H9 (cell line): ENCODE results near the gene TMEM183A. TPM values are rescaled to one million over a fixed set of nuclear protein-coding genes. Genes with fewer than 3 reads are reported as not detected.

Source experiments
- DNase-seq: peaks from one replicate; pipeline ENCODE4 v3.0.0-alpha.2; 2017
- H2AFZ ChIP-seq: one replicate; pipeline ENCODE4 v1.6.1; 2013; ENCODE audit warnings: mild to moderate bottlenecking, low read length, control low read depth, moderate library complexity
- H2AK5ac ChIP-seq: 2 replicates; pipeline ENCODE4 v1.6.1; 2013; ENCODE audit warnings: low read length, control low read depth, mixed read lengths; ENCODE audit not compliant: insufficient read length
- H2BK120ac ChIP-seq: one replicate; pipeline ENCODE4 v1.6.1; 2013; ENCODE audit warnings: low read depth, mild to moderate bottlenecking, low read length, control low read depth, inconsistent platforms; ENCODE audit not compliant: poor library complexity, severe bottlenecking
- H2BK12ac ChIP-seq: 2 replicates; pipeline ENCODE4 v1.6.1; 2013; ENCODE audit warnings: low read length, control low read depth, mixed read lengths, low read depth; ENCODE audit not compliant: insufficient read length
- H2BK15ac ChIP-seq: 2 replicates; pipeline ENCODE4 v1.6.1; 2013; ENCODE audit warnings: low read depth, low read length, control low read depth
- H2BK20ac ChIP-seq: one replicate; pipeline ENCODE4 v1.6.1; 2013; ENCODE audit warnings: low read depth, mild to moderate bottlenecking, low read length, control low read depth, inconsistent platforms; ENCODE audit not compliant: poor library complexity, severe bottlenecking
- H2BK5ac ChIP-seq: 2 replicates; pipeline ENCODE4 v1.6.1; 2013; ENCODE audit warnings: low read length, control low read depth, mixed read lengths; ENCODE audit not compliant: insufficient read length
- H3K14ac ChIP-seq: 2 replicates; pipeline ENCODE4 v1.6.1; 2013; ENCODE audit warnings: low read length, control low read depth; ENCODE audit not compliant: insufficient read depth
- H3K18ac ChIP-seq: 2 replicates; pipeline ENCODE4 v1.6.1; 2013; ENCODE audit warnings: low read depth, mild to moderate bottlenecking, mixed read lengths, low read length, control low read depth; ENCODE audit not compliant: insufficient read length
- H3K23ac ChIP-seq: 2 replicates; pipeline ENCODE4 v1.6.1; 2013; ENCODE audit warnings: low read length, control low read depth, mixed read lengths, low read depth; ENCODE audit not compliant: insufficient read length
- H3K23me2 ChIP-seq: 2 replicates; pipeline ENCODE4 v1.6.1; 2013; ENCODE audit warnings: low read depth, mild to moderate bottlenecking, mixed read lengths, low read length, control low read depth; ENCODE audit not compliant: insufficient read length, poor library complexity, severe bottlenecking
- H3K27ac ChIP-seq: 2 replicates; pipeline ENCODE4 v1.5.1; 2013; ENCODE audit warnings: low read length, control low read depth, mixed read lengths, low read depth; ENCODE audit not compliant: insufficient read length
- H3K27me3 ChIP-seq: 2 replicates; pipeline ENCODE4 v1.6.1; 2013; ENCODE audit warnings: low read length, control low read depth, inconsistent platforms; ENCODE audit not compliant: insufficient read depth
- H3K4ac ChIP-seq: 2 replicates; pipeline ENCODE4 v1.6.1; 2013; ENCODE audit warnings: low read depth, mild to moderate bottlenecking, control low read depth, inconsistent platforms, low read length, moderate library complexity
- H3K4me1 ChIP-seq: 2 replicates; pipeline ENCODE4 v1.6.1; 2013; ENCODE audit warnings: low read length, control low read depth, inconsistent platforms; ENCODE audit not compliant: insufficient read depth
- H3K4me2 ChIP-seq: 2 replicates; pipeline ENCODE4 v1.6.1; 2013; ENCODE audit warnings: low read length, control low read depth, mixed read lengths; ENCODE audit not compliant: insufficient read length, insufficient read depth
- H3K56ac ChIP-seq: 2 replicates; pipeline ENCODE4 v1.6.1; 2013; ENCODE audit warnings: low read depth, mild to moderate bottlenecking, mixed read lengths, low read length, control low read depth; ENCODE audit not compliant: insufficient read length
- H3K79me1 ChIP-seq: 2 replicates; pipeline ENCODE4 v1.6.1; 2013; ENCODE audit warnings: low read depth, mild to moderate bottlenecking, moderate library complexity, low read length, control low read depth, inconsistent platforms; ENCODE audit not compliant: insufficient read depth, poor library complexity, severe bottlenecking
- H3K79me2 ChIP-seq: 2 replicates; pipeline ENCODE4 v1.6.1; 2013; ENCODE audit warnings: low read length, control low read depth, inconsistent platforms; ENCODE audit not compliant: insufficient read depth
- H3K9ac ChIP-seq: 2 replicates; pipeline ENCODE4 v1.6.1; 2013; ENCODE audit warnings: low read length, control low read depth, mixed read lengths; ENCODE audit not compliant: insufficient read length; ENCODE audit errors: extremely low read depth
- H3K9me3 ChIP-seq: one replicate; pipeline ENCODE4 v1.6.1; 2013; ENCODE audit warnings: low read depth, low read length, inconsistent platforms; ENCODE audit not compliant: control insufficient read depth
- H3T11ph ChIP-seq: one replicate; pipeline ENCODE4 v1.6.1; 2013; ENCODE audit warnings: mild to moderate bottlenecking, low read length, control low read depth, inconsistent platforms
- H4K20me1 ChIP-seq: one replicate; pipeline ENCODE4 v1.6.1; 2013; ENCODE audit not compliant: control insufficient read depth, insufficient read length, insufficient read depth
- H4K5ac ChIP-seq: 2 replicates; pipeline ENCODE4 v1.6.1; 2013; ENCODE audit warnings: low read depth, mild to moderate bottlenecking, mixed read lengths, low read length, control low read depth; ENCODE audit not compliant: insufficient read length
- H4K8ac ChIP-seq: replicated peaks from 2 replicates; pipeline ENCODE4 v1.6.1; 2013; ENCODE audit warnings: low read length, control low read depth, mixed read lengths, low read depth; ENCODE audit not compliant: insufficient read length
- H4K91ac ChIP-seq: 2 replicates; pipeline ENCODE4 v1.6.1; 2013; ENCODE audit warnings: low read depth, mild to moderate bottlenecking, moderate library complexity, mixed read lengths, low read length, control low read depth; ENCODE audit not compliant: insufficient read length
- H3K27ac Mint-ChIP-seq, 3 experiments: 2 replicates in 2 of 3; 3 replicates in 1 of 3; pipeline ENCODE4 v1.8.0; 2020 to 2021; ENCODE audit warnings: mixed read lengths in 3 of 3, mild to moderate bottlenecking in 1 of 3, moderate library complexity in 1 of 3
- H3K27me3 Mint-ChIP-seq: 2 replicates; pipeline ENCODE4 v1.8.0; 2021; ENCODE audit warnings: low read depth, mild to moderate bottlenecking, moderate library complexity, mixed read lengths
- H3K36me3 Mint-ChIP-seq, 3 experiments: 2 replicates in 2 of 3; 3 replicates in 1 of 3; pipeline ENCODE4 v1.8.0; 2020 to 2021; ENCODE audit warnings: low read depth in 3 of 3, mixed read lengths in 3 of 3; ENCODE audit not compliant: insufficient read depth in 1 of 3
- H3K4me1 Mint-ChIP-seq, 2 experiments: 2 replicates each; pipeline ENCODE4 v1.8.0; 2020; ENCODE audit warnings: mixed read lengths in 2 of 2
- H3K4me3 Mint-ChIP-seq, 2 experiments: 2 replicates in 1 of 2; 3 replicates in 1 of 2; pipeline ENCODE4 v1.8.0; 2020 to 2021; ENCODE audit warnings: mild to moderate bottlenecking in 2 of 2, mixed read lengths in 2 of 2, moderate library complexity in 1 of 2
- H3K9me3 Mint-ChIP-seq, 2 experiments: 2 replicates in 1 of 2; 3 replicates in 1 of 2; pipeline ENCODE4 v1.8.0; 2020; ENCODE audit warnings: mild to moderate bottlenecking in 2 of 2, mixed read lengths in 2 of 2, moderate library complexity in 1 of 2
- WGBS: extraction: QIAGEN DNeasy Blood & Tissue Kit; methylation state at CpG from one replicate; pipeline ENCODE4 v1.1.7; 2013; ENCODE audit warnings: missing lambda C conversion rate, low lambda C conversion rate, mixed read lengths; ENCODE audit not compliant: insufficient read length; ENCODE audit errors: extremely low coverage; 5-methylcytosine and 5-hydroxymethylcytosine counted together
- total RNA-seq: library from RNA; stranded (reverse); gene quantifications from 2 replicates; pipeline ENCODE4 v1.2.1, GENCODE V29; 2021
- TF ChIP-seq, protein P1 (sequence below): fragments of 200-600 bp; sonication (generic); conservative IDR thresholded peaks from 3 replicates; pipeline ENCODE4 v1.8.0; 2021; ENCODE audit warnings: antibody characterized with exemption, mild to moderate bottlenecking

The TMEM183A gene
- total RNA-seq, 1 experiment from 2014 or later = 93.4 TPM

DNA sequence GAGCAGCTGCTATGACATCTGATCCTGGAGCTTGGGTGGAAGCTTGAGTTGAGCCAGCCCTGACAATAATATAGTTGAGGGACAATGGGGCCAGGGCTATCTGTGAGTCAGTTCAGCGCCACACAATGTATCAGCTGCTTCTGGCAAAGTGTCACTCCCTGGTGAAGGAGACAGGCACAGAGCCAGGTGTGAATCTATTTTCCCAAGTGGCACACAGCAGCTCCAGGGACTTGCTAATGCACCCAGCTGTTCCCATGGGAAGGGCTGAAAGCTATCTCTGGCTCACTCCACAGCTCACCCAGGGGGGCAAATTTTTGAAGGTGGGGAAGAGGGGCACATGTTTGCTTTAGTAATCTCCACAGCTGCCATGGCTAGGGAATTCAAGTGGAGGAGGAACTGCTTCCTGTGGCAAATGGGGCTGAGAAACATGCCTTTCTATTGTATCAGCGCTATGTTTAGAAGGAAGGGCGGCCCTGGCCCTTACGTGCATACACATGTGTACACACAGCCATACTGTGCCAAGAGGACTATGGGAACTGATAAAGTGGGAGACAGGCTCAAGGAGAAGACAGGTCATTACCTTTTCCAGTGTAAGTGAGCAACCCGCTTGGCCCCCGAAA is 42.3 kb upstream of the TMEM183A start:
- TF ChIP-seq, protein P1, sequence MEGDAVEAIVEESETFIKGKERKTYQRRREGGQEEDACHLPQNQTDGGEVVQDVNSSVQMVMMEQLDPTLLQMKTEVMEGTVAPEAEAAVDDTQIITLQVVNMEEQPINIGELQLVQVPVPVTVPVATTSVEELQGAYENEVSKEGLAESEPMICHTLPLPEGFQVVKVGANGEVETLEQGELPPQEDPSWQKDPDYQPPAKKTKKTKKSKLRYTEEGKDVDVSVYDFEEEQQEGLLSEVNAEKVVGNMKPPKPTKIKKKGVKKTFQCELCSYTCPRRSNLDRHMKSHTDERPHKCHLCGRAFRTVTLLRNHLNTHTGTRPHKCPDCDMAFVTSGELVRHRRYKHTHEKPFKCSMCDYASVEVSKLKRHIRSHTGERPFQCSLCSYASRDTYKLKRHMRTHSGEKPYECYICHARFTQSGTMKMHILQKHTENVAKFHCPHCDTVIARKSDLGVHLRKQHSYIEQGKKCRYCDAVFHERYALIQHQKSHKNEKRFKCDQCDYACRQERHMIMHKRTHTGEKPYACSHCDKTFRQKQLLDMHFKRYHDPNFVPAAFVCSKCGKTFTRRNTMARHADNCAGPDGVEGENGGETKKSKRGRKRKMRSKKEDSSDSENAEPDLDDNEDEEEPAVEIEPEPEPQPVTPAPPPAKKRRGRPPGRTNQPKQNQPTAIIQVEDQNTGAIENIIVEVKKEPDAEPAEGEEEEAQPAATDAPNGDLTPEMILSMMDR = no peak
- H3K56ac ChIP-seq = no peak overlapping the region
- Mint-ChIP-seq H3K4me1 (peaks cover 16 to 19% of the 10 kb centered on the region in 2 experiments), H3K27ac (no peak overlapping the region), H3K9me3 (no peaks in the 10 kb centered on the region; a peak in 1 of 5 replicates), H3K36me3 (peaks cover 2 to 8% (median 5%) of the 10 kb centered on the region in 3 experiments; a peak in 3 of 7 replicates), H3K27me3 (peaks cover 14% of the 10 kb centered on the region), H3K4me3 (peak overlapping the region; percentile 26 to 30; a peak in 3 of 5 replicates)
- no peak overlapping the region for H4K5ac ChIP-seq
- H4K91ac ChIP-seq = no peak overlapping the region
- H2BK15ac ChIP-seq = no peak overlapping the region
- no peak overlapping the region for H3K18ac ChIP-seq
- H2AK5ac ChIP-seq = no peak overlapping the region
- H2BK120ac ChIP-seq = no peak overlapping the region
- no peaks in the 10 kb centered on the region for H3K79me2 ChIP-seq
- no peak for DNase-seq
- H2BK5ac ChIP-seq = no peak overlapping the region
- H4K8ac ChIP-seq = no peak overlapping the region
- H3K27me3 ChIP-seq = no peaks in the 10 kb centered on the region
- no peak overlapping the region for H3K23ac ChIP-seq
- no peak overlapping the region for H3K4me2 ChIP-seq
- no peaks in the 10 kb centered on the region for H3K79me1 ChIP-seq
- H3K4ac ChIP-seq = no peak overlapping the region
- no CpG with 5 or more reads among the region's 6 CpGs for WGBS
- H2AFZ ChIP-seq = no peak overlapping the region
- H3K9me3 ChIP-seq = no peaks in the 10 kb centered on the region
- no peak overlapping the region for H3K14ac ChIP-seq
- no peak overlapping the region for H2BK20ac ChIP-seq
- H3T11ph ChIP-seq = no peak overlapping the region
- H2BK12ac ChIP-seq = no peak overlapping the region
- H3K27ac ChIP-seq = no peak overlapping the region
- no peak overlapping the region for H3K9ac ChIP-seq
- no peaks in the 10 kb centered on the region for H4K20me1 ChIP-seq
- H3K4me1 ChIP-seq = no peaks in the 10 kb centered on the region
- H3K23me2 ChIP-seq = peaks cover 6% of the 10 kb centered on the region
